ENCODE results near the gene LAMC2.
"Not testable (repeated sequence)": the region's sequence is repeated elsewhere in the genome, so short reads cannot be mapped to it uniquely, and the experiment has no call there.

Gene LAMC2

GRCh38 chr1:183239793-183240525, 53.9 kb downstream of the LAMC2 start:
- DNase-seq = no peak

DNA sequence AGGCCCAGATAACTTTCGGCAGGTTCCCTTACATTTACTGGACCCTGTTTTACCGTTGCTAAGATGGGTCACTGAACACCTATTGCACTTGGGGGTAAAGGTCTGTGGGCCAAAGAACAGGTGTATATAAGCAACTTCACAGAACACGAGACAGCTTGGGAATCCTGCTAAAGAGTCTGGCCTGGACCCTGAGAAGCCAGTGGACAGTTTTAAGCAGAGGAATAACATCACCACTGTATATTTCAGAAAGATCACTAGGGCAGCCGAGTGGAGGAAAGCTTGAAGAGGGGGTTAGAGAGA, 54.4 kb downstream of the LAMC2 start:
- no peak for DNase-seq

- DNase-seq = not testable (repeated sequence)
Observed at GRCh38 chr1:183240853-183241252, 54.8 kb downstream of the LAMC2 start.

DNA sequence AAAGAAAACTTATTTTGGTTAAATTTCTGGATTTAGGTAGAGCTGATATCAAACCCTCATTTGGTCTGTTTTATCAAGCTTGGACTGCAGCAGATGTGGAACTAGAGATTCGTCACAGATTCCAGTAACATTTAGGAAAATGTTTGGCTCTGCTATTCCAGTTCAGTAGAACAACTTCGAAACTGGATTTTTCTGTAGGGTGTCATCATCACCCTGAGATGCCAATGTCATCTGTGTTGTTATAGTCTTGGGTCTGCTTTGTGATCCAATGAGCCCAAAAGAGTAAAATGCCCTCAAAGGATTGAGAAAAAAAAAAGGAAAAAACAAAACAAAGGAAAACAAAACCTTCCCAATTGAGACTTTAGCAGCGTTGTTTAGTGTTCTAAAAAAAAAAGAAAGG, 55.4 kb downstream of the LAMC2 start:
- DNase-seq = no peak

DNA sequence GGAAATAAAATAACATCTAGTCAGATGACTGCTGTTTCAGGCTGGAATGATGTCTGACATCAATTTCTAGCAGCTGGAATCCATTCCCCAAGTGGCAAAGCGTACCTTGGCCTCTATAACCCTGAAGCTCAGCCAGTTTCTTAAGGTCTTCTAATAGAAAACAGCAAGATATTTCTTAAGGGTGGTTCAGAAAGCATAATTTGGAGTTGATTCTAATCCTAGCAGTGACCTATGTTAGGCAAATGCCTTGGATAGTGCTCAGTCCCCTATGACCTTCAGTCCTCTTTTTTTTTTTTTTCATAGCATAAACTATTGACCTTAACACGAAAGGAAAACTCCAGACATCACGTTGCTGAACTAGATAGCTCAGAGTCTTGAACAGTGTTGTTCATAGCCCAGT, 56.5 kb downstream of the LAMC2 start:
- no peak for DNase-seq

GRCh38 chr1:183243161-183244050, 57.3 kb downstream of the LAMC2 start:
- DNase-seq = no peak

DNA sequence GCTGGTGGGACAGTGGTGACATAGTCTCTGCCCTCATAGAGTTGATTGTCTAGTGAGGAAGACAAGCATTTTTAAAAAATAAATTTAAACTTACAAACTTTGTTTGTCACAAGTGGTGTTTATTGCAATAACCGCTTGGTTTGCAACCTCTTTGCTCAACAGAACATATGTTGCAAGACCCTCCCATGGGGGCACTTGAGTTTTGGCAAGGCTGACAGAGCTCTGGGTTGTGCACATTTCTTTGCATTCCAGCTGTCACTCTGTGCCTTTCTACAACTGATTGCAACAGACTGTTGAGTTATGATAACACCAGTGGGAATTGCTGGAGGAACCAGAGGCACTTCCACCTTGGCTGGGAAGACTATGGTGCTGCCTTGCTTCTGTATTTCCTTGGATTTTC, 58.4 kb downstream of the LAMC2 start:
- no peak for DNase-seq

- DNase-seq = no peak
Observed at GRCh38 chr1:183245357-183245756, 59.3 kb downstream of the LAMC2 start.

DNA sequence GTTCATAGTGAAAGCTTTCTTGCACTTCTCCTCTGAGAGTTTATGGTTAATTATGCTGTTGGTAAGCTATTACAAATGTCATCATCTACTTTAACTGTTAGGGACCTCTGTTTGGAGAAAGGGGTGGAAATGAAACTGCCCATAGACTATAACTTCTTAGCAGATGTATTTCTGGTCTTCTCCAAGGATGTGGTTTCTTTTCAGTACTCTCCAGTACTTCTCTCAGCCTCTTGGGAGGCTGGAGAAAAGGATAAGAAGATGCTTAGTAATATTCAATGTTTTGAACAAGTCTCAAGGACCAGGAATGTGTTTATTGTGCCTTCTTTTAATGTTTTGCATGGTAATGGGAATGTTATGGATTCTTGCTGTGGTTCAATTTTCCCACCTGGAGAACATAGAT, 60.4 kb downstream of the LAMC2 start:
- DNase-seq = no peak

- no peak for DNase-seq
Observed at GRCh38 chr1:183247066-183247465, 61.0 kb downstream of the LAMC2 start.

DNA sequence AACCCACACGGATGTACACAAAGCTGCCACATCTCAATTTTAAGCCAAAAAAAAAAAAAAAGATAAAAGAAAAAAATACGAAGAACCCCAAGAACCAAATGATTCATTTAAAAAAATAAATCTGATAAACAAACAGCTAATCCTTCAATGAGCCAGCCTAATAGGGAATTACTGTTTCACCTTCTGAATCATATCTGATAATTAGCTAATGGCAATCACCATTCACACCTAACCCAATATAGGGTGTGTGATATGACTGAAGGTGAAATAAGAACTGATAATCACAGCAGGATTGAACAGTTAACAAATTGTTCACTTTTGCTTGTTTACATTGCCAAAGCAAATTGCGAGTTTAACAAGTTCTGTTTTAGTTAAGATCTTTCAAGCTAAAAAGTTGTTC, 61.4 kb downstream of the LAMC2 start:
- DNase-seq = no peak

GRCh38 chr1:183247931-183248330, 61.9 kb downstream of the LAMC2 start:
- DNase-seq = no peak

DNA sequence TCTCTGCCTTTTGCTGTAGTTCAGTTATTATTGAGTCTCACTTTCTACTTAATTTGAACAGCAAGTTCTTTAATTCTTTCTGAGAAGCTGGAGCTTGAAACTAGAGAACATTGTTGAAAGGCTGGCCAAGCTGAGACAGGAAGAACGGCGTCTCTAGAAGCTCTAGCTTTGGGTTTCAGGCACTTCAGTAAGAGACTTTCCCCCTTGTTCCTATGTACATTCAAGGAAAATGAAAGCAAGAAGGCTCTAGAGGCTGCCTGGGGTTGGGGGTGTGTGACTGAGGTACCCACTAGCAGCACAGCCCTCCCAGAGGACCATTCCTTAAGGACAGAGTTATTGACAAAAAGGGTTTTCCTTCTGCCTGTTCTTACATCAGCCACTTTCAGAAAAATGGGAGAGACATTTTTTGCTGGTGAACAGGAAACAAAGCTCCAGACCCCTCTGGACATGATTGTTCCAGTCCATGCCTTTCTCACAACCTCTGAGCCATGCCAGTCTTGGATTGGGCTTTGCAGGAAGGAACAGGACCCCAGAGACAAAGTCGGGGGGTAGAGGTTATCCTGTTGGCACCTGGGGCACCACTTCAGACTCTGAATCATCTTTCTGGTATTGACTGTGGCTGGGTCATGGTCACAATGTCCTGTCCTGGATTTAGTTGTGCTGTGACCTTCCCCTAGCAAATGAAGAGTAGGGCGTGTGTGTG, 63.1 kb downstream of the LAMC2 start:
- no peak for DNase-seq

DNA sequence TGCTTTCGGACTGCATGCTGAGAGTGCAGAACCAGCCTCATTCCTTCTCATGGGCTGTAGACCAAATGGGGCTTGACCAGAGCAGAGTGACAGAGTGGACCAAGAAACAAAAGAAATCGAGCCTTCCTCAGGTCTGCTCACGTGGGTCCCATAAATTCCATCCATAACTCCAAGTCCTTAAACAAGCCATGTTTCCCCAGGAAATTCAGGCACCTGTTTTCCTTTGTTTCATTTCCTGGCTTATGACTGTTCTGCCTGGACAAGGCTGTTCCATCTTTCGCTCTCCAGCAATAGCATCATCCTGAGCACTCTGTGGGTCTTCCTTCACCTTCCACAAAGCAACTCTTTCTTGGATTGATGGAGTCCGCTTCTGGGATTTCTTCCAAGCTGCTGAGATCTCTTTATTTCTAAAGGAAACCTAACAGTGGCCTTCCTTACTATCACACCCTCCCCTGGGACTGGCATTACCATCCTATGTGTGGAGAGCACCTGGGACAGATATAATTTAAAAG, 63.9 kb downstream of the LAMC2 start:
- no peak for DNase-seq

GRCh38 chr1:183251101-183251958, 65.3 kb downstream of the LAMC2 start:
- no peak for DNase-seq

DNA sequence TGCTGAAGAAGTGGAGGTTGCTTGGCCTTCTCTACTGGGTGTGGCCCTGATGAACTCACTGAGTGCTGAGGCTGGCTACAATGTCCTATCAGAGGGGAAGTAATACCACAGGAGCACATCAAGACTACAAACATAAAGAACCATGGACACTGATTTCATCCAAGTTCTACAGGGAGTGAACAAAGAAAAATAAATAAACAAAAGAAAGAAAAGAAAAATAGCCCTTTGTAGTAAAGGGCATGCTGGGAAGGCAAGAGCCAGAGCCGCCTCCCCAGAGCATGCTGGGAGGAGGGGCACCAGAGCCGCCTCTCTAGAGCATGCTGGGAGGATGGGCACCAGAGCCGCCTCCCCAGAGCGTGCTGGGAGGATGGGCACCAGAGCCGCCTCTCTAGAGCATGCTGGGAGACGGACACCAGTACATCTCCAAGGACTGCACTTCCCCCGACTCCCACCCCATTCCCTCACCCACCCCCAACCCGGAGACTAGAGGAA, 65.9 kb downstream of the LAMC2 start:
- DNase-seq = no peak

GRCh38 chr1:183255073-183255472, 69.0 kb downstream of the LAMC2 start:
- no peak for DNase-seq

DNA sequence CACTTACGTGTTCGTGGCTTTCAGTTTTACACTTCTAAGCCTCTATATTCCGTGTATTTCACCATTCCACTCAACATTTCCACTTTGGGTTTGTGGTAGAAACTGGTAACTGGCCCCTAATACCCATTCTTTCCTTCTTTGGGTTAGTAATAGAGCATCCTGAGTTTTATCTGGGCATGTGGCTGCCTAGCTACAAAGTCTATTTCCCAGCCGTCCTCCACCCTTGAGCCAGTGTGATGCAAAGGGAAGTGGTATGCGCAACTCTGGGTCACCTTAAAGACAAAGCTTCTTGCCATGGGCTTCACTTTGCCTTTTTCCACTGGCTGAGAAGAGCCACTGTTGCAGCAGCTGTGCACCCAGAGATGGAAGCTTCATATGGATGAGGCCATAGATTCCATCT, 73.9 kb downstream of the LAMC2 start:
- no peak for DNase-seq

DNA sequence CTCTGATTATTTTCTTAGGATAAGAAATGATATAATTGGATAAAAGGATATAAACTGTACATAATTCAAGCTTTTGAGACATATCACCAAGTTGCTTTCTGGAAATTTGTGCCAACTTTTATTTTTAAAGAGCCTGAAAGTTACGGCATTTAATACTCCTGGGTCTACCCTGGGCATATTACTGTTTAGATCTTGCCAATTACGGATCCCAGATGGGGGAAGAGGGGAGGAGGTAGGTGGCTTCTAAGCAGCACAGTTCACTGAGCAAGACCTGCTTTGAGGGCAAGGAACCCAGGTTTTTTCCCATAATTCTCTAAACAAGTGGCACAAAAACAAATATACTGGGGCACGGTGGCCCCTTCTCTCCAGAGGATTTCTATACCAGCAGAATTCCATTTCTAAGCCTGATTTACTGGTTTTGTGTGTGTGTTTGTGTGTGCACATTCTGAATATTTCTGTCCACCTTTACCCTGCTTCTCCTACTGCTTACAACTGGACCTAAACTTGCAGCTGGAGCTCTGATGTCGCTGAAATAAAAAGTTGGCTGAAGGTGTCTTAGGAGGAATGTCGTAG, 76.7 kb downstream of the LAMC2 start:
- no peak for DNase-seq

GRCh38 chr1:183263886-183264602, 78.0 kb downstream of the LAMC2 start:
- no peak for DNase-seq

DNA sequence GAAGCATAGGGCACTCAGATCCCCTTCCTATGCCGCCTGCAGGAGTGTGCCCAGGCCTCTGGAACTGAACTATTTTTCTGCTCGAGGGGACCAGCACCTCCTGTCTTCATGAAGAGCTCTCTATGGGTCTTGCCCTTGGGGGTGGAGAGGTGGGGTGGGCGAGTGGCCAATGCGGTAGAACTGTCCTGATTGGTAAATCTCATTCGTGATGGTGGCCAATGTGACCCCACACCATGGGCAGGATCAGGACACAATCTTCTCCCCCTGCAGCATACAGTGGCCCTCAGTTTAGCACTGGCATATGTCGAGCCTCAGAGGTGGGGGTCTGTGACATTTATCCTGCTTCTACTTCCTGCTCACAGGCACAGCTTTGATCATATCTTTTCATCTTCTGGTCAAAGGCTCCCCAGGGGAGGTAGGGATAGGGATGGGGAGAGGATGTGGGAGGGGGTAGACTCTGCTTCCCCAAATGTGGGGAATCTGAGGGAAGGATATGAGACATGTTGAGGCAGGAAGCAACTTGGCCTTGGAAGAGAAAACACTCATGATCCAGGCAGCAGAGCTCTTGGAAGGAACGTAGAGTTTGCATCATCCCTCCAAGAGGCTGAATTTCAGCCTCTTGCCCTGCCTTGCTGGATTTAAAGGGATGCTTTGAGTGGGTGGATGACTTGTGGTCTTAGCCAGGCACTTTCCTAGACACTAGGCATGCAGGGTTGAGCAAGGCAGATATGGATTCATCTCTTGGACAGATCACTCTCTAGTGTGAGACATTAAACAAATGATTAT, 81.8 kb downstream of the LAMC2 start:
- DNase-seq = no peak
